HepG2 (cell line): Measurements from ENCODE around the gene ZMYND12.

ENCODE experiments used
- ATF7 ChIP-seq, 2 experiments: fragments of 450-650 bp in 1 of 2; sonication (generic) in 1 of 2; formaldehyde crosslinking in 1 of 2; IDR thresholded peaks; 2 replicates each; pipeline versions ENCODE4 v1.4.0 to v1.6.1; 2016 to 2020; ENCODE audit warnings: antibody characterized with exemption in 1 of 2, mild to moderate bottlenecking in 1 of 2, missing genetic modification reagents in 1 of 2
- BORCS8-MEF2B ChIP-seq: sonication (generic); formaldehyde crosslinking; IDR thresholded peaks from 2 replicates; pipeline ENCODE4 v1.8.0; 2022; ENCODE audit warnings: mild to moderate bottlenecking, missing genetic modification reagents
- CHD2 ChIP-seq: IDR thresholded peaks from 2 replicates; pipeline ENCODE4 v1.6.1; 2011; ENCODE audit warnings: low read depth, low read length, improper control_type of control experiment
- EP300 ChIP-seq, 3 experiments: sonication (generic) in 1 of 3; formaldehyde crosslinking in 1 of 3; IDR thresholded peaks; 2 replicates each; pipeline versions ENCODE4 v1.5.1 to v1.6.1; 2011 to 2020; ENCODE audit warnings: low read depth in 2 of 3, low read length in 2 of 3, borderline replicate concordance in 1 of 3, improper control_type of control experiment in 1 of 3, mild to moderate bottlenecking in 1 of 3, missing genetic modification reagents in 1 of 3, moderate library complexity in 1 of 3
- FIP1L1 ChIP-seq: fragments of 200-400 bp; formaldehyde crosslinking; IDR thresholded peaks from 2 replicates; pipeline ENCODE4 v1.6.1; 2018; ENCODE audit warnings: low read depth, mild to moderate bottlenecking, low read length, moderate library complexity, borderline replicate concordance; ENCODE audit not compliant: insufficient read depth
- ZNF121 ChIP-seq: sonication (generic); formaldehyde crosslinking; IDR thresholded peaks from 2 replicates; pipeline ENCODE4 v1.5.0; 2020; ENCODE audit warnings: mild to moderate bottlenecking, missing genetic modification reagents
- ZNF331 ChIP-seq: sonication (generic); formaldehyde crosslinking; IDR thresholded peaks from 2 replicates; pipeline ENCODE4 v1.4.0; 2020; ENCODE audit warnings: missing genetic modification reagents
- ZNF709 ChIP-seq: sonication (generic); formaldehyde crosslinking; IDR thresholded peaks from 2 replicates; pipeline ENCODE4 v1.5.0; 2020; ENCODE audit warnings: mild to moderate bottlenecking, missing genetic modification reagents
- TF ChIP-seq, protein P1 (sequence below): sonication (generic); formaldehyde crosslinking; IDR thresholded peaks from 2 replicates; pipeline ENCODE4 v1.5.0; 2020; ENCODE audit warnings: mild to moderate bottlenecking, missing genetic modification reagents, moderate library complexity
- TF ChIP-seq, protein P2 (sequence below): sonication (generic); formaldehyde crosslinking; IDR thresholded peaks from one replicate; pipeline ENCODE4 v1.5.1; 2020; ENCODE audit warnings: mild to moderate bottlenecking, missing genetic modification reagents; ENCODE audit errors: not compliant biosample characterization

DNA sequence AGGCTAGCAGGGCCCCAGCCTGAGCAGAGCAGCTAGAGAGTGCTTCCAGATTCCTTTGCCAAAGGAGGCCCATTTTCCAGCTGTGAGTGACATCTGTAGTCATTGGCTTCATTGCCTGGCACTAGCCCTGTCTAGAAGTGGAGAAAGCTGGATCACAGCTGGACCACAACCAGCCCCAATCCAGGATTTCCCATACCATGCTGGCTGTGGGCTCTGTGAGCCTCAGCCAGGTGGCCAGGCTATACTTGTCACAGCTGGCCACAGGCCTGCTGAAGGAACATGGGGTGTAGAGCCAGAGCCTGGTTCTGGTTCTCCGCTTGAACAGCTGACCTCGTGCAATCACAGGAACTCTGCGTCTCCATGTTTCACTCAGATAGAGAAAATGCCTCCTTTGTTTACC is 38.7 kb downstream of the ZMYND12 start:
- TF ChIP-seq ZNF121 (CRISPR knock-in tag) = no peak
- TF ChIP-seq CHD2 = no peak
- TF ChIP-seq, protein P1, sequence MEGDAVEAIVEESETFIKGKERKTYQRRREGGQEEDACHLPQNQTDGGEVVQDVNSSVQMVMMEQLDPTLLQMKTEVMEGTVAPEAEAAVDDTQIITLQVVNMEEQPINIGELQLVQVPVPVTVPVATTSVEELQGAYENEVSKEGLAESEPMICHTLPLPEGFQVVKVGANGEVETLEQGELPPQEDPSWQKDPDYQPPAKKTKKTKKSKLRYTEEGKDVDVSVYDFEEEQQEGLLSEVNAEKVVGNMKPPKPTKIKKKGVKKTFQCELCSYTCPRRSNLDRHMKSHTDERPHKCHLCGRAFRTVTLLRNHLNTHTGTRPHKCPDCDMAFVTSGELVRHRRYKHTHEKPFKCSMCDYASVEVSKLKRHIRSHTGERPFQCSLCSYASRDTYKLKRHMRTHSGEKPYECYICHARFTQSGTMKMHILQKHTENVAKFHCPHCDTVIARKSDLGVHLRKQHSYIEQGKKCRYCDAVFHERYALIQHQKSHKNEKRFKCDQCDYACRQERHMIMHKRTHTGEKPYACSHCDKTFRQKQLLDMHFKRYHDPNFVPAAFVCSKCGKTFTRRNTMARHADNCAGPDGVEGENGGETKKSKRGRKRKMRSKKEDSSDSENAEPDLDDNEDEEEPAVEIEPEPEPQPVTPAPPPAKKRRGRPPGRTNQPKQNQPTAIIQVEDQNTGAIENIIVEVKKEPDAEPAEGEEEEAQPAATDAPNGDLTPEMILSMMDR (CRISPR knock-in tag) = no peak
- no peak for TF ChIP-seq EP300 (IDR thresholded peaks at IDR 0.05; ENCODE audit: low read depth in 2 of 2, low read length in 2 of 2)
- TF ChIP-seq EP300 (CRISPR knock-in tag; IDR thresholded peaks at IDR 0.05; ENCODE audit: borderline replicate concordance) = no peak
- TF ChIP-seq, protein P2, sequence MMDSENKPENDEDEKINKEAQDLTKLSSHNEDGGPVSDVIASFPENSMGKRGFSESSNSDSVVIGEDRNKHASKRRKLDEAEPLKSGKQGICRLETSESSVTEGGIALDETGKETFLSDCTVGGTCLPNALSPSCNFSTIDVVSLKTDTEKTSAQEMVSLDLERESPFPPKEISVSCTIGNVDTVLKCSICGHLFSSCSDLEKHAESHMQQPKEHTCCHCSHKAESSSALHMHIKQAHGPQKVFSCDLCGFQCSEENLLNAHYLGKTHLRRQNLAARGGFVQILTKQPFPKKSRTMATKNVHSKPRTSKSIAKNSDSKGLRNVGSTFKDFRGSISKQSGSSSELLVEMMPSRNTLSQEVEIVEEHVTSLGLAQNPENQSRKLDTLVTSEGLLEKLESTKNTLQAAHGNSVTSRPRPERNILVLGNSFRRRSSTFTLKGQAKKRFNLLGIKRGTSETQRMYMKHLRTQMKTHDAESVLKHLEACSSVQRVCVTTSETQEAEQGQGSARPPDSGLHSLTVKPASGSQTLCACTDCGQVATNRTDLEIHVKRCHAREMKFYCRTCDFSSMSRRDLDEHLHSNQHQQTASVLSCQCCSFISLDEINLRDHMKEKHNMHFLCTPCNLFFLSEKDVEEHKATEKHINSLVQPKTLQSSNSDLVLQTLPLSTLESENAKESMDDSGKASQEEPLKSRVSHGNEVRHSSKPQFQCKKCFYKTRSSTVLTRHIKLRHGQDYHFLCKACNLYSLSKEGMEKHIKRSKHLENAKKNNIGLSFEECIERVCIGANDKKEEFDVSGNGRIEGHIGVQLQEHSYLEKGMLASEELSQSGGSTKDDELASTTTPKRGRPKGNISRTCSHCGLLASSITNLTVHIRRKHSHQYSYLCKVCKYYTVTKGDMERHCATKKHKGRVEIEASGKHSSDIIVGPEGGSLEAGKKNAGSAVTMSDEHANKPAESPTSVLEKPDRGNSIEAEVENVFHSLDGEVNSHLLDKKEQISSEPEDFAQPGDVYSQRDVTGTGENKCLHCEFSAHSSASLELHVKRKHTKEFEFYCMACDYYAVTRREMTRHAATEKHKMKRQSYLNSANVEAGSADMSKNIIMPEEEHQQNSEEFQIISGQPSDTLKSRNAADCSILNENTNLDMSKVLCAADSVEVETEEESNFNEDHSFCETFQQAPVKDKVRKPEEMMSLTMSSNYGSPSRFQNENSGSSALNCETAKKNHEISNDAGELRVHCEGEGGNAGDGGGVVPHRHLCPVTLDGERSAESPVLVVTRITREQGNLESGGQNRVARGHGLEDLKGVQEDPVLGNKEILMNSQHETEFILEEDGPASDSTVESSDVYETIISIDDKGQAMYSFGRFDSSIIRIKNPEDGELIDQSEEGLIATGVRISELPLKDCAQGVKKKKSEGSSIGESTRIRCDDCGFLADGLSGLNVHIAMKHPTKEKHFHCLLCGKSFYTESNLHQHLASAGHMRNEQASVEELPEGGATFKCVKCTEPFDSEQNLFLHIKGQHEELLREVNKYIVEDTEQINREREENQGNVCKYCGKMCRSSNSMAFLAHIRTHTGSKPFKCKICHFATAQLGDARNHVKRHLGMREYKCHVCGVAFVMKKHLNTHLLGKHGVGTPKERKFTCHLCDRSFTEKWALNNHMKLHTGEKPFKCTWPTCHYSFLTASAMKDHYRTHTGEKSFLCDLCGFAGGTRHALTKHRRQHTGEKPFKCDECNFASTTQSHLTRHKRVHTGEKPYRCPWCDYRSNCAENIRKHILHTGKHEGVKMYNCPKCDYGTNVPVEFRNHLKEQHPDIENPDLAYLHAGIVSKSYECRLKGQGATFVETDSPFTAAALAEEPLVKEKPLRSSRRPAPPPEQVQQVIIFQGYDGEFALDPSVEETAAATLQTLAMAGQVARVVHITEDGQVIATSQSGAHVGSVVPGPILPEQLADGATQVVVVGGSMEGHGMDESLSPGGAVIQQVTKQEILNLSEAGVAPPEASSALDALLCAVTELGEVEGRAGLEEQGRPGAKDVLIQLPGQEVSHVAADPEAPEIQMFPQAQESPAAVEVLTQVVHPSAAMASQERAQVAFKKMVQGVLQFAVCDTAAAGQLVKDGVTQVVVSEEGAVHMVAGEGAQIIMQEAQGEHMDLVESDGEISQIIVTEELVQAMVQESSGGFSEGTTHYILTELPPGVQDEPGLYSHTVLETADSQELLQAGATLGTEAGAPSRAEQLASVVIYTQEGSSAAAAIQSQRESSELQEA (CRISPR knock-in tag) = no peak
- TF ChIP-seq ATF7 (IDR thresholded peaks at IDR 0.05) = no peak
- TF ChIP-seq ATF7 (CRISPR knock-in tag; IDR thresholded peaks at IDR 0.05) = no peak
- TF ChIP-seq BORCS8-MEF2B = no peak
- no peak for TF ChIP-seq ZNF331 (CRISPR knock-in tag)
- TF ChIP-seq ZNF709 (CRISPR knock-in tag) = no peak
- TF ChIP-seq FIP1L1 = no peak
